IPS-18a (cell line): Measurements from ENCODE around the gene OR4C12.
"Not testable (repeated sequence)": the region's sequence is repeated elsewhere in the genome, so short reads cannot be mapped to it uniquely, and the experiment has no call there.

Experiments used
- H3K27ac ChIP-seq: one replicate; pipeline ENCODE4 v1.5.1; 2013; ENCODE audit warnings: low read length
- H3K27me3 ChIP-seq: one replicate; pipeline ENCODE4 v1.6.1; 2013; ENCODE audit warnings: mild to moderate bottlenecking, low read length; ENCODE audit not compliant: control insufficient read depth, insufficient read depth
- H3K36me3 ChIP-seq: one replicate; pipeline ENCODE4 v1.6.1; 2013; ENCODE audit warnings: low read depth, low read length; ENCODE audit not compliant: control insufficient read depth
- H3K4me1 ChIP-seq: one replicate; pipeline ENCODE4 v1.6.1; 2013; ENCODE audit warnings: low read depth, low read length; ENCODE audit not compliant: control insufficient read depth
- H3K4me3 ChIP-seq: one replicate; pipeline ENCODE4 v1.5.1; 2013; ENCODE audit warnings: low read length
- H3K9ac ChIP-seq: one replicate; pipeline ENCODE4 v1.6.1; 2013; ENCODE audit warnings: mild to moderate bottlenecking, low read length, moderate library complexity
- H3K9me3 ChIP-seq: one replicate; pipeline ENCODE4 v1.6.1; 2013; ENCODE audit warnings: low read depth, low read length; ENCODE audit not compliant: control insufficient read depth

The OR4C12 gene

DNA sequence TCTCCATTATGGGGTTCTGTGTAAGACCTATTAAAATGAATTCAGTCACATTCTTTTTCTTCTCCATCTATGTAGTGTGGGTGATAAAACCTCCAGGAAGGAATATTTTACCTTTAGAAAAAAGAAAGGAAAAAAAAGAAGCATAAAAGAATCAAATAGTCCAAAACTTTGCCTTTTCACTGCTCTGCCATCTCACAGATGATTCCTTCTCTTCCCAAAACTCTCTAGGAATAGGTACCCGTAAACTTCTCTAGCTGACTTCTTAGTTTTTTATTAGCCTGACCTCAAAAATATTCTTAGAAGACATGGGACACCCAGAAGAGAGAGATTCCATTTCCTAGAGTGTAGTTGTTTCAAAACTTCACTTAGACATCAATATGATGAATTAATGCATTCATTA, at the start of gene OR4C12:
OR4C12 (minus strand) TSS at position 101 of the 400 bp plus-strand sequence; CDS start at position 67, 34 bp downstream.
- not testable (repeated sequence) for H3K36me3 ChIP-seq, H3K4me1 ChIP-seq, H3K4me3 ChIP-seq, H3K27ac ChIP-seq, H3K9ac ChIP-seq, H3K27me3 ChIP-seq
- peaks cover 65% of the 10 kb centered on the region for H3K9me3 ChIP-seq

- H3K4me1 ChIP-seq, result no peaks in the 10 kb centered on the region
- no peak overlapping the region for H3K9ac ChIP-seq
- H3K9me3 ChIP-seq, result peaks cover 79% of the 10 kb centered on the region
- no peak overlapping the region for H3K27ac ChIP-seq
- no peaks in the 10 kb centered on the region for H3K36me3 ChIP-seq
- no peak overlapping the region for H3K4me3 ChIP-seq
- no peaks in the 10 kb centered on the region for H3K27me3 ChIP-seq
Observed at GRCh38 chr11:50030193-50030592, 47.9 kb upstream of the OR4C12 start.

DNA sequence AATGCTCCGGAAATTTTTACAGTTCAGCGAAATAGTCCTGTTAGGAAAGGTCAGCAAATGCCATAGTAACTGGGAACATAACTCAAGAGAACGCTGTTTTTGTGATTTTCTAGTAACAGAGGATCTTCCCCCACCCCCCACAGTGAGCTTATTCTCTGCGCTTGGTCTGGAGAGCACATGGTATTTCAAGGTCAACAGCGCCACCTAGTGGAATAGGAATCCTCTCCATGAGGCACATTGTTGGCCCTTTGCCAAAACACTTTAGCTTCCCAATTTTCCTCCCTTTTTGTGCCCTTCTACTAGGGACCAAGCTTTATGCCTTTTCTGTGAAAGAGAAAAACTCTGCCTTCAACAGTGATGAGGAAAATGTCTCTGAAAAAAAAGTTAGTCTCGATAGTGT, 13.2 kb upstream of the OR4C12 start:
- Histone ChIP-seq H3K9me3 (peaks cover 75% of the 10 kb centered on the region), H3K9ac (no peak overlapping the region), H3K36me3 (no peaks in the 10 kb centered on the region), H3K4me3 (no peak overlapping the region), H3K27ac (no peak overlapping the region), H3K27me3 (no peaks in the 10 kb centered on the region), H3K4me1 (no peaks in the 10 kb centered on the region)

- not testable (repeated sequence) for H3K27me3 ChIP-seq, H3K36me3 ChIP-seq, H3K27ac ChIP-seq, H3K4me3 ChIP-seq, H3K4me1 ChIP-seq, H3K9ac ChIP-seq
- H3K9me3 ChIP-seq, result peaks cover 41% of the 10 kb centered on the region
Observed at GRCh38 chr11:49973439-49973838, 8.9 kb downstream of the OR4C12 start.

DNA sequence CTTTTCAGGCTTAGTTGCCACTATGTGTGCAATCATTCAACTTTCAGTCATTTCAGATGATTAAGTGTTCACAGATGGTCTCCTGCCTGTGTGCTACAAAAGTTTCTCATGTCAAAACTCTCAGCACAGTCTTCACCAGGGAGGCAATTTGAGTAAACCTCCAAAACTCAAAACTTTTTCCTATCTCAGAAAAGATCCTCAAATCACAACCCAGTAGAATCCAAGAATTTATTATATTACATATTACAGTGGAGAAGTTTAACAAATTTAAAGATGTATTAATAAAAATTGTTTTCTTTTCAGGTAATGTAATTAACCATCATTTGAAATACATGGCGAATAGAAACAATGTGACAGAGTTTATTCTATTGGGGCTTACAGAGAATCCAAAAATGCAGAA, 30.2 kb downstream of the OR4C12 start, which contains the start of gene OR4C13:
OR4C13 (plus strand) TSS at position 301 of the 400 bp plus-strand sequence; CDS start at position 333, 32 bp downstream.
- H3K9me3 ChIP-seq, result peaks cover 54% of the 10 kb centered on the region
- no peaks in the 10 kb centered on the region for H3K27me3 ChIP-seq
- no peaks in the 10 kb centered on the region for H3K36me3 ChIP-seq
- no peak within 1 kb of the TSS for H3K4me3 ChIP-seq
- H3K27ac ChIP-seq, result no peak within 1 kb of the TSS
- H3K4me1 ChIP-seq, result no peaks in the 10 kb centered on the region
- no peak within 1 kb of the TSS for H3K9ac ChIP-seq

GRCh38 chr11:49948701-49949100, 33.6 kb downstream of the OR4C12 start:
- H3K9me3 ChIP-seq, result peaks cover 50% of the 10 kb centered on the region
- H3K27ac ChIP-seq, H3K4me3 ChIP-seq, H3K27me3 ChIP-seq, H3K9ac ChIP-seq, H3K36me3 ChIP-seq, H3K4me1 ChIP-seq: not testable (repeated sequence)
